PC-9 (cell line): ENCODE measurements around the gene SLIT1.

Experiments
- CTCF ChIP-seq: fragments of 200-600 bp; sonication (generic); conservative IDR thresholded peaks from 2 replicates; pipeline ENCODE4 v1.6.1; 2017; ENCODE audit warnings: mixed run types, antibody characterized with exemption, mild to moderate bottlenecking, moderate library complexity
- EZH2 ChIP-seq: fragments of 200-600 bp; sonication (generic); IDR thresholded peaks from 2 replicates; pipeline ENCODE4 v1.8.0; 2017; ENCODE audit warnings: antibody characterized with exemption, low read depth

GRCh38 chr10:97234400-97234799 lies 48.6 kb upstream of the SLIT1 start:
- TF ChIP-seq CTCF (peak; percentile 66), EZH2 (no peak)
